ENCODE results near the gene EGFR. TPM values are rescaled to one million over a fixed set of nuclear protein-coding genes. Genes with fewer than 3 reads are reported as not detected.

The EGFR gene
- total RNA-seq, 2 experiments from 2014 or later = not detected

GRCh38 chr7:55019191-55019690, 424 bp downstream of the EGFR start:
- no peak for DNase-seq
- ChIA-PET CTCF (interaction anchor here (1.9 kb wide), 1 partner anchor 237 kb away, joined by 5 read pairs; no protein-coding TSS in a partner anchor), POLR2A (no interaction called here)
- peaks cover 47% of the 10 kb centered on the region for H3K27me3 Mint-ChIP-seq
- H3K9me3 Mint-ChIP-seq = no peaks in the 10 kb centered on the region
- H3K4me1 Mint-ChIP-seq (ENCODE audit: low read depth) = no peaks in the 10 kb centered on the region
- no peak overlapping the region for H3K4me3 Mint-ChIP-seq
- intact Hi-C loops (cut with micrococcal nuclease) = no loop called here
- no peaks in the 10 kb centered on the region for H3K36me3 Mint-ChIP-seq
- no peak overlapping the region for H3K27ac Mint-ChIP-seq

DNA sequence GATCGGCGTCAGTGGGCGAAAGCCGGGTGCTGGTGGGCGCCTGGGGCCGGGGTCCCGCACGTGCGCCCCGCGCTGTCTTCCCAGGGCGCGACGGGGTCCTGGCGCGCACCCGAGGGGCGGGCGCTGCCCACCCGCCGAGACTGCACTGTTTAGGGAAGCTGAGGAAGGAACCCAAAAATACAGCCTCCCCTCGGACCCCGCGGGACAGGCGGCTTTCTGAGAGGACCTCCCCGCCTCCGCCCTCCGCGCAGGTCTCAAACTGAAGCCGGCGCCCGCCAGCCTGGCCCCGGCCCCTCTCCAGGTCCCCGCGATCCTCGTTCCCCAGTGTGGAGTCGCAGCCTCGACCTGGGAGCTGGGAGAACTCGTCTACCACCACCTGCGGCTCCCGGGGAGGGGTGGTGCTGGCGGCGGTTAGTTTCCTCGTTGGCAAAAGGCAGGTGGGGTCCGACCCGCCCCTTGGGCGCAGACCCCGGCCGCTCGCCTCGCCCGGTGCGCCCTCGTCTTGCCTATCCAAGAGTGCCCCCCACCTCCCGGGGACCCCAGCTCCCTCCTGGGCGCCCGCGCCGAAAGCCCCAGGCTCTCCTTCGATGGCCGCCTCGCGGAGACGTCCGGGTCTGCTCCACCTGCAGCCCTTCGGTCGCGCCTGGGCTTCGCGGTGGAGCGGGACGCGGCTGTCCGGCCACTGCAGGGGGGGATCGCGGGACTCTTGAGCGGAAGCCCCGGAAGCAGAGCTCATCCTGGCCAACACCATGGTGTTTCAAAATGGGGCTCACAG, 1.1 kb downstream of the EGFR start:
- intact Hi-C loops (cut with micrococcal nuclease) = no loop called here
- ChIA-PET POLR2A (no interaction called here), CTCF (interaction anchor here (1.9 kb wide), 1 partner anchor 236 kb away, joined by 5 read pairs; no protein-coding TSS in a partner anchor)
- Mint-ChIP-seq H3K4me1 (ENCODE audit: low read depth) (no peaks in the 10 kb centered on the region), H3K27ac (no peak overlapping the region), H3K36me3 (no peaks in the 10 kb centered on the region), H3K9me3 (no peaks in the 10 kb centered on the region), H3K4me3 (no peak overlapping the region), H3K27me3 (peaks cover 47% of the 10 kb centered on the region)
- no peak for DNase-seq

GRCh38 chr7:55020466-55020871, 1.7 kb downstream of the EGFR start:
- ChIA-PET POLR2A (no interaction called here), CTCF (interaction anchor here (1.9 kb wide), 1 partner anchor 235 kb away, joined by 5 read pairs; no protein-coding TSS in a partner anchor)
- intact Hi-C loops (cut with micrococcal nuclease) = no loop called here
- H3K4me1 Mint-ChIP-seq (ENCODE audit: low read depth) = no peaks in the 10 kb centered on the region
- peaks cover 50% of the 10 kb centered on the region for H3K27me3 Mint-ChIP-seq
- no peaks in the 10 kb centered on the region for H3K9me3 Mint-ChIP-seq
- H3K36me3 Mint-ChIP-seq = no peaks in the 10 kb centered on the region
- H3K27ac Mint-ChIP-seq = no peak overlapping the region
- no peak for DNase-seq
- no peak overlapping the region for H3K4me3 Mint-ChIP-seq

DNA sequence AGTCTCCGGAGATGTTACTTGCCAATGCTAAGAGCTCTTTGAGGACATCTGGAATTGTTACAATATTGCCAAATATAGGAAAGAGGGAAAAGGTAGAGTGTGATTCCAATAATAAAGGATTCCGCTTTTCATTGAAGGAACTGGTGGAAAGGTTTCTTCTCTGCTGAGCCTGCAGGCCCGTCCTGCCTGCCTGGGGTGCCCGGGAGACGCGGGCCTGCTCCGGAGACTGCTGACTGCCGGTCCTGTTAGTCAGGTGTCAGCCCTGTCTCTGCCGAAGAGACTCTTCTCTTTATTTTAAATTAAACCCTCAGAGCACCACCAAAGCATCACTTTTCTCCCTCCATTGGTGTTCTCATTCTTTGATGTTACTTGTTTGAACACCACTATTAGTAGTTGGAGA, 2.2 kb downstream of the EGFR start:
- Mint-ChIP-seq H3K4me3 (no peak overlapping the region), H3K4me1 (ENCODE audit: low read depth) (no peaks in the 10 kb centered on the region), H3K9me3 (no peaks in the 10 kb centered on the region), H3K36me3 (no peaks in the 10 kb centered on the region), H3K27ac (no peak overlapping the region), H3K27me3 (peaks cover 50% of the 10 kb centered on the region)
- intact Hi-C loops (cut with micrococcal nuclease) = no loop called here
- POLR2A ChIA-PET = no interaction called here
- CTCF ChIA-PET = interaction anchor here (1.2 to 1.9 kb wide), 2 partner anchors 16 to 235 kb away, joined by 3 to 5 read pairs; no protein-coding TSS in a partner anchor
- no peak for DNase-seq

GRCh38 chr7:55022002-55022985, 3.5 kb downstream of the EGFR start:
- H3K27ac Mint-ChIP-seq = no peak overlapping the region
- intact Hi-C loops (cut with micrococcal nuclease) = no loop called here
- POLR2A ChIA-PET = no interaction called here
- no peak for DNase-seq
- H3K27me3 Mint-ChIP-seq = peaks cover 48% of the 10 kb centered on the region
- no peaks in the 10 kb centered on the region for H3K36me3 Mint-ChIP-seq
- no peaks in the 10 kb centered on the region for H3K4me1 Mint-ChIP-seq (ENCODE audit: low read depth)
- no peak overlapping the region for H3K4me3 Mint-ChIP-seq
- no peaks in the 10 kb centered on the region for H3K9me3 Mint-ChIP-seq
- CTCF ChIA-PET = interaction anchor here (1.2 kb wide), 1 partner anchor 15 kb away, joined by 3 read pairs; no protein-coding TSS in a partner anchor

DNA sequence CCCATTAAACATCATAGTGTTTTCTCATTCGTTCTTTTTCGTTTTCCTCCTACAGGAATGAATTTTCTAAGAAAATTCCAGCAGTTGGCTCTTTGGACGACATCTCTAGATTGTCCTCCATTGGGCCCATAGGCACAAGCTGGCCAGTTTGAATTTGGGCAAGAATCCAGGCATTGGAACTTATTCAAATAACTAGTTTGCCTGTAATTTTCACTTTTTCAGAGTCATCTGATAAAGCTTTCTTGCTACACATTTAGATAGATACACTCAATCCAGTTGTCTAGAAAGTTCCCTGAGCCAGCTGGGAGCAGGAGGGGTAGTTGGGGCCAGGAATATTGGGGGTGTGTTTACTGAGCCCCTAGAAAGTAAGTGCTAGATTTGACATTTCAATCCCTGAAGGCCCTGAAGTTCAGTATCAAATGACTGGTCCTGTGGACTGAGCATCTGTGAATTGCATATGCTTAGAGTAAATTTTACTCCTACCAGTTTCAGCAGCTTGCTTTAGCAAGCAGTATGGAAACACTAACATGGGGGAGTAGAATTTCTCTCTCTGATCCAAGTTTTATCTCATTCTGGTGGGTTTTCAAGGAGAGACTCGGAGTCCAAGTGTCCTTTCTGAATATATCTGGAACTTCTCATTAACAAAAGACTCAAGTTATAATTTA, 5.2 kb downstream of the EGFR start:
- no peaks in the 10 kb centered on the region for H3K4me1 Mint-ChIP-seq (ENCODE audit: low read depth)
- intact Hi-C loops (cut with micrococcal nuclease) = no loop called here
- DNase-seq = no peak
- no peak overlapping the region for H3K27ac Mint-ChIP-seq
- H3K27me3 Mint-ChIP-seq = peaks cover 37% of the 10 kb centered on the region
- H3K4me3 Mint-ChIP-seq = no peak overlapping the region
- H3K9me3 Mint-ChIP-seq = no peaks in the 10 kb centered on the region
- ChIA-PET CTCF (no interaction called here), POLR2A (no interaction called here)
- no peaks in the 10 kb centered on the region for H3K36me3 Mint-ChIP-seq

- Mint-ChIP-seq H3K27me3 (peaks cover 37% of the 10 kb centered on the region), H3K4me3 (no peak overlapping the region), H3K36me3 (no peaks in the 10 kb centered on the region), H3K9me3 (no peaks in the 10 kb centered on the region), H3K27ac (no peak overlapping the region), H3K4me1 (ENCODE audit: low read depth) (no peaks in the 10 kb centered on the region)
- ChIA-PET CTCF (interaction anchor here (1.2 kb wide), 1 partner anchor 231 kb away, joined by 4 read pairs; no protein-coding TSS in a partner anchor), POLR2A (no interaction called here)
- intact Hi-C loops (cut with micrococcal nuclease) = no loop called here
- no peak for DNase-seq
Measured at GRCh38 chr7:55024776-55025175, 6.0 kb downstream of the EGFR start.

DNA sequence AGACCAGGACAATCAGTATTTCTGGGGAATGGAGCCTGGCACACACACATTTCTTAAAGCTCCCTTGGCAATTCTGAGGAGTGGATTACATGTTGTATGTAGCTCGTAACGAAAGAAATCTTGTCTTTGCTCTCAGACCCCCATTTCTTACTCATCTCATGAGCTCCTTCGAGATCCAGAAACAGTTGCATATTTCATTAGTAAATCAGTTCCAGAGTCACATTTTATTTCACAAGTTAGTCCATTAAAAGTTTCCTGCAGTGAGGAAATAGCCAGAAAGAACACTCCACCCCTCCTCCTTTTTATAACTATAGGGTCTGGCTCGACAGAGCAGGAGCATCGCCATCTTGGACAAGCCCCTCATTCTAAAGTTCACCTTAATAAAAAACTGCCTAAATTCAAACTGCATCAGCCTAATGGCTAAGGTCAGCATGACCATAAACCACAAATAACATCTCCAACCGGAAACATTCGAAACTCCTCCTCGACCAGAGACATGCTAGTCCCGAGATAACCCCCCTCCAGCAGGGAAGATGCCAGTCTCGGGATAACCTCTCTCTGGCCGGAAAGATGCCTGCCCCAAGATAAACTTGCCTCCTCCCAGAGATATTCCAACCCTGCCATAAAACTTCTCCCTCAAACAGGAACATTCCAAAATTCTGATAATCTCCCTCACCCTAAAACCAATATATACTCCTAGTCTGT, 7.4 kb downstream of the EGFR start:
- intact Hi-C loops (cut with micrococcal nuclease) = no loop called here
- peaks cover 28% of the 10 kb centered on the region for H3K27me3 Mint-ChIP-seq
- H3K9me3 Mint-ChIP-seq = no peaks in the 10 kb centered on the region
- H3K27ac Mint-ChIP-seq = no peak overlapping the region
- no peaks in the 10 kb centered on the region for H3K4me1 Mint-ChIP-seq (ENCODE audit: low read depth)
- POLR2A ChIA-PET = interaction anchor here (0.6 kb wide), 1 partner anchor 11 kb away, joined by 4 read pairs; no protein-coding TSS in a partner anchor
- DNase-seq = no peak
- no peaks in the 10 kb centered on the region for H3K36me3 Mint-ChIP-seq
- CTCF ChIA-PET = no interaction called here
- H3K4me3 Mint-ChIP-seq = no peak overlapping the region

GRCh38 chr7:55026867-55027490, 8.2 kb downstream of the EGFR start:
- no peak overlapping the region for H3K27ac Mint-ChIP-seq
- CTCF ChIA-PET = no interaction called here
- H3K27me3 Mint-ChIP-seq = peaks cover 21% of the 10 kb centered on the region
- no peaks in the 10 kb centered on the region for H3K4me1 Mint-ChIP-seq (ENCODE audit: low read depth)
- DNase-seq = no peak
- no peak overlapping the region for H3K4me3 Mint-ChIP-seq
- H3K36me3 Mint-ChIP-seq = no peaks in the 10 kb centered on the region
- intact Hi-C loops (cut with micrococcal nuclease) = no loop called here
- H3K9me3 Mint-ChIP-seq = no peaks in the 10 kb centered on the region
- POLR2A ChIA-PET = interaction anchor here (0.6 kb wide), 1 partner anchor 12 kb away, joined by 4 read pairs; no protein-coding TSS in a partner anchor

DNA sequence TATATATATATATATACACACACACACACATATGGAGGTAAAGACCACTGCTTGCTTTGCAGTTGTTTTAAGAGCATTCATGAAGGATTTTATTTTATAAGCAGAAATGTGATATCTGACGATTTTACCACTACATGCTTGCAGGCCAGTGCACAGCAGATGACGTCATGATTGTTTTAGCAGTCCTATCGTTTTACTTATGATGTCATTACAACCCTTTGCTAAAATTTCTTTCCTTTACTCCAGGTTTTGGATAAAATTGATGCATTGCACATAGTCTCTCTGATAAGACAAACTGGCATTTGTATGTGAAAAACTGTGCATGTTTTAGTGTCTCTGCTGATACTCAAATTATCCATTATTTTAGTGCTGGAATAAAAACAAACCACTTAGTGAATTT, 9.2 kb downstream of the EGFR start:
- Mint-ChIP-seq H3K4me3 (no peak overlapping the region), H3K9me3 (no peaks in the 10 kb centered on the region), H3K4me1 (ENCODE audit: low read depth) (no peaks in the 10 kb centered on the region), H3K36me3 (no peaks in the 10 kb centered on the region), H3K27me3 (peaks cover 15% of the 10 kb centered on the region), H3K27ac (no peak overlapping the region)
- DNase-seq = no peak
- CTCF ChIA-PET = no interaction called here
- POLR2A ChIA-PET = no interaction called here
- intact Hi-C loops (cut with micrococcal nuclease) = no loop called here

GRCh38 chr7:55030314-55030713, 11.5 kb downstream of the EGFR start:
- Mint-ChIP-seq H3K9me3 (no peaks in the 10 kb centered on the region), H3K27ac (no peak overlapping the region), H3K4me3 (no peak overlapping the region), H3K27me3 (peaks cover 11% of the 10 kb centered on the region), H3K36me3 (no peaks in the 10 kb centered on the region), H3K4me1 (ENCODE audit: low read depth) (no peaks in the 10 kb centered on the region)
- ChIA-PET POLR2A (no interaction called here), CTCF (no interaction called here)
- intact Hi-C loops (cut with micrococcal nuclease) = no loop called here
- no peak for DNase-seq
